Stimulated activated CD4-positive, alpha-beta T cell treated with anti-CD3 and anti-CD28 coated beads, Interleukin-2, amount 100 ng/mL, for 4 hours (primary cell): ENCODE measurements around the gene CASKIN1.
"Not testable (repeated sequence)": the region's sequence is repeated elsewhere in the genome, so short reads cannot be mapped to it uniquely, and the experiment has no call there.

Source experiments
- DNase-seq: peaks from one replicate; pipeline ENCODE4 v3.0.0-alpha.2; 2020; ENCODE audit warnings: low read depth

Gene CASKIN1

GRCh38 chr16:2210386-2211365 is 14.3 kb upstream of the CASKIN1 start, which contains the start of gene BRICD5:
Gene BRICD5, minus strand, starts transcription at chr16:2210863. Its CDS starts 30 bp downstream, at chr16:2210833.
- DNase-seq: no peak

- no peak for DNase-seq
Measured at GRCh38 chr16:2210009-2210332, 13.6 kb upstream of the CASKIN1 start.

- DNase-seq: no peak
Measured at GRCh38 chr16:2209258-2210008, 13.0 kb upstream of the CASKIN1 start.

- DNase-seq: no peak
Measured at GRCh38 chr16:2208772-2209171, 12.4 kb upstream of the CASKIN1 start.

GRCh38 chr16:2208308-2208707 is 11.9 kb upstream of the CASKIN1 start:
- DNase-seq: no peak

- no peak for DNase-seq
Measured at GRCh38 chr16:2207872-2208271, 11.5 kb upstream of the CASKIN1 start.

- no peak for DNase-seq
Measured at GRCh38 chr16:2206780-2207433, 10.5 kb upstream of the CASKIN1 start.

GRCh38 chr16:2206420-2206779 is 10.0 kb upstream of the CASKIN1 start:
- no peak for DNase-seq

- no peak for DNase-seq
Measured at GRCh38 chr16:2205967-2206313, 9.5 kb upstream of the CASKIN1 start.

- peak; percentile 88 for DNase-seq
Measured at GRCh38 chr16:2205104-2205966, 8.9 kb upstream of the CASKIN1 start, which contains the start of gene MLST8. Gene MLST8, plus strand, starts transcription at chr16:2205454. Its CDS starts 632 bp downstream, at chr16:2206086.

GRCh38 chr16:2204416-2205103 is 8.2 kb upstream of the CASKIN1 start:
- DNase-seq: no peak

- not testable (repeated sequence) for DNase-seq
Measured at GRCh38 chr16:2203119-2203688, 6.8 kb upstream of the CASKIN1 start.

GRCh38 chr16:2200313-2200712 is 3.9 kb upstream of the CASKIN1 start:
- no peak for DNase-seq

GRCh38 chr16:2199621-2200139 is 3.3 kb upstream of the CASKIN1 start:
- DNase-seq: no peak

- DNase-seq: no peak
Measured at GRCh38 chr16:2199095-2199494, 2.7 kb upstream of the CASKIN1 start.

GRCh38 chr16:2198283-2198682 is 1.9 kb upstream of the CASKIN1 start:
- DNase-seq: no peak

- no peak for DNase-seq
Measured at GRCh38 chr16:2197765-2198164, 1.4 kb upstream of the CASKIN1 start.

GRCh38 chr16:2196981-2197511 is 641 bp upstream of the CASKIN1 start:
- no peak for DNase-seq

GRCh38 chr16:2195322-2196161 is 863 bp downstream of the CASKIN1 start:
- DNase-seq: no peak
